Measurements from ENCODE around the gene AIF1L. TPM values are rescaled to one million over a fixed set of nuclear protein-coding genes. Genes with fewer than 3 reads are reported as not detected.
"Not testable (repeated sequence)": the region's sequence is repeated elsewhere in the genome, so short reads cannot be mapped to it uniquely, and the experiment has no call there.

The AIF1L gene
- total RNA-seq, 2 experiments from 2014 or later: 1.0 to 1.4 TPM

GRCh38 chr9:131103535-131103934 is 7.2 kb downstream of the AIF1L start:
- Mint-ChIP-seq H3K9me3 (ENCODE audit: low read depth) (no peaks in the 10 kb centered on the region), H3K4me1 (no peaks in the 10 kb centered on the region), H3K4me3 (no peak overlapping the region), H3K27ac (no peak overlapping the region), H3K36me3 (ENCODE audit: low read depth) (no peaks in the 10 kb centered on the region), H3K27me3 (no peaks in the 10 kb centered on the region)
- intact Hi-C loops (cut with DNase I, micrococcal nuclease): no loop called here
- ATAC-seq (no peak), DNase-seq (no peak)
- ChIA-PET POLR2A (interaction anchor here (0.7 kb wide), 1 partner anchor 10 kb away, joined by 3 read pairs; no protein-coding TSS in a partner anchor), CTCF (no interaction called here)

- ChIA-PET POLR2A (interaction anchor here (0.7 kb wide), 1 partner anchor 10 kb away, joined by 3 read pairs; no protein-coding TSS in a partner anchor), CTCF (no interaction called here)
- ATAC-seq (no peak), DNase-seq (no peak)
- H3K4me3 Mint-ChIP-seq: no peak overlapping the region
- H3K36me3 Mint-ChIP-seq (ENCODE audit: low read depth): no peaks in the 10 kb centered on the region
- intact Hi-C loops (cut with DNase I, micrococcal nuclease): no loop called here
- no peak overlapping the region for H3K27ac Mint-ChIP-seq
- H3K27me3 Mint-ChIP-seq: no peaks in the 10 kb centered on the region
- H3K4me1 Mint-ChIP-seq: no peaks in the 10 kb centered on the region
- H3K9me3 Mint-ChIP-seq (ENCODE audit: low read depth): no peaks in the 10 kb centered on the region
These were observed 7.8 kb downstream of the AIF1L start for GRCh38 chr9:131104016-131104740.

GRCh38 chr9:131105952-131106351 is 9.6 kb downstream of the AIF1L start:
- ATAC-seq (no peak), DNase-seq (no peak)
- no peak overlapping the region for H3K27ac Mint-ChIP-seq
- no peaks in the 10 kb centered on the region for H3K4me1 Mint-ChIP-seq
- ChIA-PET POLR2A (no interaction called here), CTCF (interaction anchor here (1.3 kb wide), 1 partner anchor 11 kb away, joined by 4 read pairs; no protein-coding TSS in a partner anchor)
- no peaks in the 10 kb centered on the region for H3K27me3 Mint-ChIP-seq
- no peaks in the 10 kb centered on the region for H3K36me3 Mint-ChIP-seq (ENCODE audit: low read depth)
- no peak overlapping the region for H3K4me3 Mint-ChIP-seq
- H3K9me3 Mint-ChIP-seq (ENCODE audit: low read depth): no peaks in the 10 kb centered on the region
- intact Hi-C loops (cut with DNase I, micrococcal nuclease): no loop called here

GRCh38 chr9:131107760-131108159 is 11.4 kb downstream of the AIF1L start:
- Mint-ChIP-seq H3K27me3 (no peaks in the 10 kb centered on the region), H3K4me1 (no peaks in the 10 kb centered on the region), H3K9me3 (ENCODE audit: low read depth) (no peaks in the 10 kb centered on the region), H3K4me3 (no peak overlapping the region), H3K36me3 (ENCODE audit: low read depth) (no peaks in the 10 kb centered on the region), H3K27ac (no peak overlapping the region)
- DNase-seq (no peak), ATAC-seq (no peak)
- intact Hi-C loops (cut with DNase I, micrococcal nuclease): no loop called here
- ChIA-PET POLR2A (no interaction called here), CTCF (no interaction called here)

- Mint-ChIP-seq H3K36me3 (ENCODE audit: low read depth) (no peaks in the 10 kb centered on the region), H3K27ac (no peak overlapping the region), H3K4me1 (no peaks in the 10 kb centered on the region), H3K27me3 (no peaks in the 10 kb centered on the region), H3K9me3 (ENCODE audit: low read depth) (no peaks in the 10 kb centered on the region), H3K4me3 (no peak overlapping the region)
- intact Hi-C loops (cut with DNase I, micrococcal nuclease): no loop called here
- POLR2A ChIA-PET: no interaction called here
- ATAC-seq: no peak
- DNase-seq: no peak
- CTCF ChIA-PET: interaction anchor here (0.7 to 0.8 kb wide), 3 partner anchors 9 to 1034 kb away, joined by 3 read pairs; no protein-coding TSS in a partner anchor
These were observed 15.0 kb downstream of the AIF1L start for GRCh38 chr9:131111186-131111853.

- no peaks in the 10 kb centered on the region for H3K4me1 Mint-ChIP-seq
- no peak overlapping the region for H3K4me3 Mint-ChIP-seq
- intact Hi-C loops (cut with DNase I, micrococcal nuclease): no loop called here
- H3K36me3 Mint-ChIP-seq (ENCODE audit: low read depth): no peaks in the 10 kb centered on the region
- H3K9me3 Mint-ChIP-seq (ENCODE audit: low read depth): no peaks in the 10 kb centered on the region
- no peak for DNase-seq
- ChIA-PET POLR2A (no interaction called here), CTCF (interaction anchor here (0.7 to 1.0 kb wide), 3 partner anchors 9 to 1033 kb away, joined by 3 read pairs; no protein-coding TSS in a partner anchor)
- no peak overlapping the region for H3K27ac Mint-ChIP-seq
- no peak for ATAC-seq
- H3K27me3 Mint-ChIP-seq: no peaks in the 10 kb centered on the region
These were observed 15.6 kb downstream of the AIF1L start for GRCh38 chr9:131111854-131112311.

- ATAC-seq (no peak), DNase-seq (no peak)
- H3K4me1 Mint-ChIP-seq: no peaks in the 10 kb centered on the region
- no peaks in the 10 kb centered on the region for H3K27me3 Mint-ChIP-seq
- H3K9me3 Mint-ChIP-seq (ENCODE audit: low read depth): no peaks in the 10 kb centered on the region
- no peaks in the 10 kb centered on the region for H3K36me3 Mint-ChIP-seq (ENCODE audit: low read depth)
- intact Hi-C loops (cut with DNase I, micrococcal nuclease): no loop called here
- H3K27ac Mint-ChIP-seq: no peak overlapping the region
- ChIA-PET POLR2A (interaction anchor here (0.6 kb wide), 1 partner anchor 27 kb away, joined by 4 read pairs; no protein-coding TSS in a partner anchor), CTCF (interaction anchor here (1.0 kb wide), 3 partner anchors 8 to 369 kb away, joined by 3 to 5 read pairs (median 3); no protein-coding TSS in a partner anchor)
- H3K4me3 Mint-ChIP-seq: no peak overlapping the region
These were observed 16.2 kb downstream of the AIF1L start for GRCh38 chr9:131112374-131113154.

GRCh38 chr9:131113655-131114054 is 17.3 kb downstream of the AIF1L start:
- ChIA-PET POLR2A (interaction anchor here (0.6 kb wide), 1 partner anchor 10 kb away, joined by 3 read pairs; no protein-coding TSS in a partner anchor), CTCF (interaction anchor here (1.0 kb wide), 1 partner anchor 368 kb away, joined by 3 read pairs; no protein-coding TSS in a partner anchor)
- ATAC-seq (no peak), DNase-seq (no peak)
- no peaks in the 10 kb centered on the region for H3K9me3 Mint-ChIP-seq (ENCODE audit: low read depth)
- intact Hi-C loops (cut with DNase I, micrococcal nuclease): no loop called here
- H3K4me1 Mint-ChIP-seq: no peaks in the 10 kb centered on the region
- peaks cover 4% of the 10 kb centered on the region for H3K27me3 Mint-ChIP-seq
- H3K36me3 Mint-ChIP-seq (ENCODE audit: low read depth): no peaks in the 10 kb centered on the region
- H3K27ac Mint-ChIP-seq: no peak overlapping the region
- H3K4me3 Mint-ChIP-seq: no peak overlapping the region

GRCh38 chr9:131114084-131114535 is 17.8 kb downstream of the AIF1L start:
- Mint-ChIP-seq H3K27me3 (peaks cover 4% of the 10 kb centered on the region), H3K4me1 (no peaks in the 10 kb centered on the region), H3K4me3 (no peak overlapping the region), H3K27ac (no peak overlapping the region), H3K36me3 (ENCODE audit: low read depth) (no peaks in the 10 kb centered on the region), H3K9me3 (ENCODE audit: low read depth) (no peaks in the 10 kb centered on the region)
- CTCF ChIA-PET: interaction anchor here (0.7 kb wide), 1 partner anchor 17 kb away, joined by 3 read pairs; no protein-coding TSS in a partner anchor
- intact Hi-C loops (cut with DNase I, micrococcal nuclease): no loop called here
- ATAC-seq (no peak), DNase-seq (no peak)
- POLR2A ChIA-PET: interaction anchor here (0.6 kb wide), 1 partner anchor 10 kb away, joined by 3 read pairs; no protein-coding TSS in a partner anchor

- H3K4me1 Mint-ChIP-seq; H3K9me3 Mint-ChIP-seq (ENCODE audit: low read depth); H3K36me3 Mint-ChIP-seq (ENCODE audit: low read depth); POLR2A ChIA-PET; DNase-seq; CTCF ChIA-PET; H3K27me3 Mint-ChIP-seq; H3K4me3 Mint-ChIP-seq; ATAC-seq; intact Hi-C loops (cut with DNase I, micrococcal nuclease); H3K27ac Mint-ChIP-seq: not testable (repeated sequence)
These were observed 19.0 kb downstream of the AIF1L start for GRCh38 chr9:131115360-131115742.
